ENCODE data around the gene ATXN1. TPM values are rescaled to one million over a fixed set of nuclear protein-coding genes. Genes with fewer than 3 reads are reported as not detected.

The ATXN1 gene
- total and polyA plus RNA-seq, 2 of the 8 experiments (the other 6 are each of a cell fraction or from before 2014, with no cell fraction given), result 1.6 to 4.0 TPM

DNA sequence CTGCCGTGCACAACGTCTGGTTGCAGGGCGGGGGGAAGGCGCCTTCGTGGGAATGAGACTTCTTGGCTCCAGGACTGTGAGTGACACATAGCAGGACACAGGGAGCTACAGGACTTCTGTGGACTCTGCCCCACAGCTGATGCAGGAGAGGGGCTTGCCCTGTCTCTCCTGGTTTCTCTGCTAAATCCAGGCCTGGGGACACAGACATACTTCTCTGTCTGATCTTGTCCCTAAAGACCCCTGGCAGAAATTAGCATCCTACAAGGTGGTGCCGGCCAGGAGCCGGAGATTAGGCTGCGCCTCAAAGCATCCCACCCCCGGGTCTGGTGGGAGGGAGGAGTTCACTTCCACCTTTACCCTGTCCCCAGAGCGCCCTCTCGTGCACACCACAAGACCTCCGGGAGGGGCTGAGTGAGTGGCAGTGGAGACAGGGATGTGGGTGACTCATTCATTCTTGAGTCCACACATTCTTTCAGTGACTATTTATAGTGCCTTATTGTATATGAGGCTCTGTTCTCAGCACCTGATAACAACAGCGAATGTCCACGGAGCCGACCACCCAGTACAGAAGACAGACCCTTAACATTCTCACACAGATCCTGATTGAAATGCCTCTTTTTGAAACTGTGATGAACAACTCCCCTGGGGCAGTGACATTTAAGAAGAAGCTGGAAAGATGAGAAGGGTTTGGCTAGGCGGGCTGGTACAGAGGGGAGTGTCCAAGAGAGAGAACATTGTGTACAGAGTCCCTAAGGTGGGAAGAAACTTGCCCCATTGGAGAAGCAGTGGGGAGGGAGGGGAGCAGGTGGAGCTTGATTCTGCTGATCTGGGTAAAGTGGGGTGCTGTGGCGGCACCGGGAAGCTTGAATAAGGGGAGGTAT, 483.9 kb downstream of the ATXN1 start:
- H3K4me2 ChIP-seq (ENCODE audit: insufficient read depth in 1 of 2, low read depth in 2 of 2, low read length in 2 of 2), result no peak overlapping the region
- H3K56ac ChIP-seq (replicated peaks; ENCODE audit: insufficient read length, low read depth, low read length), result no peak overlapping the region
- no peaks in the 10 kb centered on the region for H3K79me2 ChIP-seq (ENCODE audit: control insufficient read depth in 1 of 2, insufficient read depth in 2 of 2, low read length in 2 of 2)
- ChIA-PET POLR2A (ENCODE audit: partially characterized antibody) (interaction anchor here (0.8 kb wide), 1 partner anchor 9 kb away, joined by 3 read pairs; no protein-coding TSS in a partner anchor), CTCF (ENCODE audit: partially characterized antibody) (interaction anchor here (0.5 to 6.1 kb wide), 28 partner anchors 8 to 1342 kb away, joined by 3 to 57 read pairs (median 4); partner anchors contain the start of gene GMPR)
- H3K4me3 ChIP-seq (ENCODE audit: extremely low read depth in 1 of 4, insufficient read depth in 2 of 4, low read depth in 3 of 4, low read length in 4 of 4), result no peak overlapping the region
- H4K8ac ChIP-seq (ENCODE audit: extremely low read depth, insufficient read depth, low read length), result peak overlapping the region; percentile 30; the same call in 1 of the 2 replicates
- H3K23me2 ChIP-seq (ENCODE audit: low read depth, low read length), result no peaks in the 10 kb centered on the region; the same call in 1 of the 2 replicates
- H3K23ac ChIP-seq (ENCODE audit: insufficient read length), result no peak overlapping the region
- no peaks in the 10 kb centered on the region for H3K9me3 ChIP-seq (ENCODE audit: insufficient read depth in 2 of 2, low read depth in 1 of 2, low read length in 1 of 2)
- H4K5ac ChIP-seq (ENCODE audit: insufficient read length, low read depth, low read length), result no peak overlapping the region
- H3K14ac ChIP-seq (ENCODE audit: insufficient read length), result no peak overlapping the region
- peak overlapping the region; percentile 85 for H2BK12ac ChIP-seq (ENCODE audit: low read depth, low read length)
- H2BK15ac ChIP-seq (ENCODE audit: low read length), result no peak overlapping the region; the same call in 1 of the 2 replicates
- H3K36me3 ChIP-seq (ENCODE audit: control insufficient read depth in 2 of 4, insufficient read depth in 4 of 4, low read length in 3 of 4), result no peaks in the 10 kb centered on the region; a peak in 1 of 8 replicates
- no peak overlapping the region for H2BK20ac ChIP-seq (ENCODE audit: low read length)
- FAIRE-seq (peak; percentile 13), DNase-seq (ENCODE audit: low read depth in 1 of 2, low spot score in 2 of 2) (peak; percentile 59 to 76)
- H4K20me1 ChIP-seq (replicated peaks in 1 of 2; ENCODE audit: control insufficient read depth in 1 of 2, insufficient read depth in 2 of 2, low read length in 2 of 2), result no peaks in the 10 kb centered on the region
- no peaks in the 10 kb centered on the region for H3K79me1 ChIP-seq (ENCODE audit: low read depth, low read length)
- H3K18ac ChIP-seq (ENCODE audit: extremely low read depth, low read length), result peak overlapping the region; percentile 19
- H4K91ac ChIP-seq (replicated peaks; ENCODE audit: insufficient read length, low read length), result no peak overlapping the region
- no peak overlapping the region for H3K9ac ChIP-seq (replicated peaks in 1 of 4; ENCODE audit: extremely low read depth in 1 of 4, low read depth in 3 of 4, low read length in 3 of 4)
- no peak overlapping the region for H2AK5ac ChIP-seq (ENCODE audit: low read depth, low read length)
- no peaks in the 10 kb centered on the region for H3K27me3 ChIP-seq (replicated peaks in 1 of 4; ENCODE audit: control insufficient read depth in 3 of 4, extremely low read depth in 1 of 4, insufficient read depth in 3 of 4, low read length in 3 of 4)
- no peak overlapping the region for H2BK120ac ChIP-seq (replicated peaks; ENCODE audit: low read depth, low read length)
- H3K4ac ChIP-seq (replicated peaks; ENCODE audit: insufficient read length, low read depth, low read length), result no peak overlapping the region
- H2AFZ ChIP-seq (ENCODE audit: low read length), result no peak overlapping the region
- H3K27ac ChIP-seq (ENCODE audit: low read depth, low read length), result no peak overlapping the region
- no peaks in the 10 kb centered on the region; a peak in 2 of 7 replicates for H3K4me1 ChIP-seq (replicated peaks in 1 of 4; ENCODE audit: control insufficient read depth in 3 of 4, insufficient read depth in 4 of 4, low read length in 3 of 4)
- H2BK5ac ChIP-seq (ENCODE audit: low read depth, low read length), result peak overlapping the region; percentile 12; the same call in 1 of the 2 replicates
- WGBS, 2 experiments (ENCODE audit: extremely low coverage in 1 of 2, insufficient coverage in 1 of 2, insufficient read length in 1 of 2, insufficient replicate concordance in 2 of 2, low coverage in 1 of 2, low lambda C conversion rate in 2 of 2, missing lambda C conversion rate in 1 of 2), result 58% methylated on average over 18 of the region's 18 CpGs; no CpG with 5 or more reads in 1 of the 2 experiments
- no peak for TF ChIP-seq KDM4A (IDR thresholded peaks at IDR 0.05; ENCODE audit: low read depth, low read length, severe bottlenecking)
- TF ChIP-seq HDAC6 (IDR thresholded peaks at IDR 0.05; ENCODE audit: low read depth, low read length), result no peak
- TF ChIP-seq, protein P1, sequence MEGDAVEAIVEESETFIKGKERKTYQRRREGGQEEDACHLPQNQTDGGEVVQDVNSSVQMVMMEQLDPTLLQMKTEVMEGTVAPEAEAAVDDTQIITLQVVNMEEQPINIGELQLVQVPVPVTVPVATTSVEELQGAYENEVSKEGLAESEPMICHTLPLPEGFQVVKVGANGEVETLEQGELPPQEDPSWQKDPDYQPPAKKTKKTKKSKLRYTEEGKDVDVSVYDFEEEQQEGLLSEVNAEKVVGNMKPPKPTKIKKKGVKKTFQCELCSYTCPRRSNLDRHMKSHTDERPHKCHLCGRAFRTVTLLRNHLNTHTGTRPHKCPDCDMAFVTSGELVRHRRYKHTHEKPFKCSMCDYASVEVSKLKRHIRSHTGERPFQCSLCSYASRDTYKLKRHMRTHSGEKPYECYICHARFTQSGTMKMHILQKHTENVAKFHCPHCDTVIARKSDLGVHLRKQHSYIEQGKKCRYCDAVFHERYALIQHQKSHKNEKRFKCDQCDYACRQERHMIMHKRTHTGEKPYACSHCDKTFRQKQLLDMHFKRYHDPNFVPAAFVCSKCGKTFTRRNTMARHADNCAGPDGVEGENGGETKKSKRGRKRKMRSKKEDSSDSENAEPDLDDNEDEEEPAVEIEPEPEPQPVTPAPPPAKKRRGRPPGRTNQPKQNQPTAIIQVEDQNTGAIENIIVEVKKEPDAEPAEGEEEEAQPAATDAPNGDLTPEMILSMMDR (IDR thresholded peaks at IDR 0.05; ENCODE audit: control extremely low read depth in 1 of 3, insufficient read depth in 1 of 3, low read depth in 1 of 3, low read length in 3 of 3), result peak; percentile 68 to 78 (median 73)
- TF ChIP-seq JUND (IDR thresholded peaks at IDR 0.05; ENCODE audit: low read length), result peak; percentile 78
- TF ChIP-seq BRCA1 (IDR thresholded peaks at IDR 0.05; ENCODE audit: low read depth, low read length), result no peak
- TF ChIP-seq RAD21 (IDR thresholded peaks at IDR 0.05 in 1 of 2, conservative IDR thresholded peaks at IDR 0.05 in 1 of 2; ENCODE audit: low read depth in 2 of 2, low read length in 2 of 2), result peak; percentile 77 to 81
- no peak for TF ChIP-seq SIRT6 (IDR thresholded peaks at IDR 0.05; ENCODE audit: low read length)
- TF ChIP-seq CHD1 (IDR thresholded peaks at IDR 0.05; ENCODE audit: low read depth, low read length), result no peak
- TF ChIP-seq BACH1 (IDR thresholded peaks at IDR 0.05; ENCODE audit: low read length), result peak; percentile 60; the same call in 1 of the 2 replicates
